Neural progenitor cell (in vitro differentiated cells): Measurements from ENCODE around the gene SCFD2.

Experiments used
- EZH2 ChIP-seq: fragments of 200-600 bp; sonication (generic); IDR thresholded peaks from 2 replicates; pipeline ENCODE4 v1.6.1; 2017; ENCODE audit warnings: antibody characterized with exemption, mild to moderate bottlenecking, moderate library complexity
- TF ChIP-seq, protein P1 (sequence below): fragments of 200-600 bp; sonication (generic); IDR thresholded peaks from 2 replicates; pipeline ENCODE4 v1.5.1; 2017; ENCODE audit warnings: antibody characterized with exemption, mild to moderate bottlenecking

DNA sequence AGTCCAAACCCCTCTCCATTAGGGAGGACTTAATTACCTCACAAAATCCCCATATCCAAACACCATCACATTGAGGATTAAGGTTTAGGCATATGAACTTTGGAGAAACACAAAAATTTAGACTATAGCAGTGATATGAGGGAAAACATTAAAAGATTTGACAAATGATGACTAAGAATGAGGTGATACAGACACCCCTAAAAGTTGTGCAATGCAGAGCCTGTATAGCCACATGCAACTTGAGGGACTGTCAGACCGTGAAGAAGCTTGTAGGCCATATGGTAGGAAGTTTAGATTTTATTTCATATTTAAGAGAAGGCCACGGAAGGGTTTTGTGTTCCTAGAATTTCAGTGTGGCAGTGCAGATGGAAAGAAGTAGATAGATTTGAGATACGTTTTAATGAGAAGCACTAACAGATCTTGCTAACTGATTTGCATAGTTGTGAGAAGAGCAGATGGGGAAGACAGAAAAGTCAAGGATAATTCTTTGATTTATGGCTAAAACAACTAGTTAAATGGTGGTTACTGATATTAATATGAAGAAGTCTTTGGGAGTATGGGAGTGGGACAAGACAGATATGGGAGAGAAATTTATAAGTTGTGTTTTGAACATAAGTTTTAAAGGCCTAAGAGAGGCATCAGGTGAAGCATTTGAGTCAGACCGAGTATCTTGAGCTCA, 6.1 kb upstream of the SCFD2 start:
- TF ChIP-seq, protein P1, sequence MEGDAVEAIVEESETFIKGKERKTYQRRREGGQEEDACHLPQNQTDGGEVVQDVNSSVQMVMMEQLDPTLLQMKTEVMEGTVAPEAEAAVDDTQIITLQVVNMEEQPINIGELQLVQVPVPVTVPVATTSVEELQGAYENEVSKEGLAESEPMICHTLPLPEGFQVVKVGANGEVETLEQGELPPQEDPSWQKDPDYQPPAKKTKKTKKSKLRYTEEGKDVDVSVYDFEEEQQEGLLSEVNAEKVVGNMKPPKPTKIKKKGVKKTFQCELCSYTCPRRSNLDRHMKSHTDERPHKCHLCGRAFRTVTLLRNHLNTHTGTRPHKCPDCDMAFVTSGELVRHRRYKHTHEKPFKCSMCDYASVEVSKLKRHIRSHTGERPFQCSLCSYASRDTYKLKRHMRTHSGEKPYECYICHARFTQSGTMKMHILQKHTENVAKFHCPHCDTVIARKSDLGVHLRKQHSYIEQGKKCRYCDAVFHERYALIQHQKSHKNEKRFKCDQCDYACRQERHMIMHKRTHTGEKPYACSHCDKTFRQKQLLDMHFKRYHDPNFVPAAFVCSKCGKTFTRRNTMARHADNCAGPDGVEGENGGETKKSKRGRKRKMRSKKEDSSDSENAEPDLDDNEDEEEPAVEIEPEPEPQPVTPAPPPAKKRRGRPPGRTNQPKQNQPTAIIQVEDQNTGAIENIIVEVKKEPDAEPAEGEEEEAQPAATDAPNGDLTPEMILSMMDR = no peak
- TF ChIP-seq EZH2 = no peak
